ENCODE data around the gene SCFD2. TPM values are rescaled to one million over a fixed set of nuclear protein-coding genes. Genes with fewer than 3 reads are reported as not detected.

Gene SCFD2
- total and polyA plus RNA-seq, 2 donors (not counting 3 experiments of a cell fraction or from before 2014, with no cell fraction given), result 12.3 to 22.8 TPM

- TF ChIP-seq EZH2 (IDR thresholded peaks at IDR 0.05; ENCODE audit: borderline replicate concordance, low read depth, low read length, severe bottlenecking) (no peak), POLR2AphosphoS5 (IDR thresholded peaks at IDR 0.05; ENCODE audit: insufficient read depth, low read depth, low read length) (no peak), MYC (IDR thresholded peaks at IDR 0.05; ENCODE audit: low read depth, low read length) (no peak), MAX (IDR thresholded peaks at IDR 0.05; ENCODE audit: insufficient read depth, insufficient read length) (no peak), POLR2A (IDR thresholded peaks at IDR 0.05; ENCODE audit: low read depth, low read length) (no peak), JUN (IDR thresholded peaks at IDR 0.05; ENCODE audit: borderline replicate concordance, insufficient read depth, insufficient read length, low read depth) (no peak), FOS (IDR thresholded peaks at IDR 0.05; ENCODE audit: borderline replicate concordance, insufficient read depth, low read length) (no peak), GATA2 (IDR thresholded peaks at IDR 0.05; ENCODE audit: insufficient read depth, insufficient read length, low read depth, low read length) (no peak)
- TF ChIP-seq, protein P1, sequence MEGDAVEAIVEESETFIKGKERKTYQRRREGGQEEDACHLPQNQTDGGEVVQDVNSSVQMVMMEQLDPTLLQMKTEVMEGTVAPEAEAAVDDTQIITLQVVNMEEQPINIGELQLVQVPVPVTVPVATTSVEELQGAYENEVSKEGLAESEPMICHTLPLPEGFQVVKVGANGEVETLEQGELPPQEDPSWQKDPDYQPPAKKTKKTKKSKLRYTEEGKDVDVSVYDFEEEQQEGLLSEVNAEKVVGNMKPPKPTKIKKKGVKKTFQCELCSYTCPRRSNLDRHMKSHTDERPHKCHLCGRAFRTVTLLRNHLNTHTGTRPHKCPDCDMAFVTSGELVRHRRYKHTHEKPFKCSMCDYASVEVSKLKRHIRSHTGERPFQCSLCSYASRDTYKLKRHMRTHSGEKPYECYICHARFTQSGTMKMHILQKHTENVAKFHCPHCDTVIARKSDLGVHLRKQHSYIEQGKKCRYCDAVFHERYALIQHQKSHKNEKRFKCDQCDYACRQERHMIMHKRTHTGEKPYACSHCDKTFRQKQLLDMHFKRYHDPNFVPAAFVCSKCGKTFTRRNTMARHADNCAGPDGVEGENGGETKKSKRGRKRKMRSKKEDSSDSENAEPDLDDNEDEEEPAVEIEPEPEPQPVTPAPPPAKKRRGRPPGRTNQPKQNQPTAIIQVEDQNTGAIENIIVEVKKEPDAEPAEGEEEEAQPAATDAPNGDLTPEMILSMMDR (IDR thresholded peaks at IDR 0.05; ENCODE audit: extremely low read depth in 1 of 2, insufficient read depth in 1 of 2, low read depth in 1 of 2, low read length in 2 of 2), result no peak
- no peak overlapping the region for H3K4me2 ChIP-seq (ENCODE audit: insufficient read depth, low read length)
- no peak overlapping the region for H2AFZ ChIP-seq (ENCODE audit: low read depth, low read length)
- H4K20me1 ChIP-seq (replicated peaks; ENCODE audit: control insufficient read depth, extremely low read depth, insufficient read depth, low read length), result no peaks in the 10 kb centered on the region
- intact Hi-C loops (cut with micrococcal nuclease), result no loop called here
- no TSS peak for BruUV-seq (replicated peaks)
- no peaks in the 10 kb centered on the region for H3K9me3 ChIP-seq (replicated peaks; ENCODE audit: control insufficient read depth, insufficient read depth, low read length)
- no peak overlapping the region for H3K4me3 ChIP-seq (replicated peaks in 1 of 3; ENCODE audit: insufficient read depth in 1 of 3, low read depth in 1 of 3, low read length in 3 of 3)
- H3K9ac ChIP-seq (replicated peaks; ENCODE audit: extremely low read depth, insufficient read depth, low read length), result no peak overlapping the region
- no peaks in the 10 kb centered on the region for H3K27me3 ChIP-seq (ENCODE audit: control insufficient read depth in 2 of 2, insufficient read depth in 2 of 2, low read length in 2 of 2)
- no peak for FAIRE-seq
- no peak for DNase-seq (ENCODE audit: low read depth, low spot score)
- POLR2A ChIA-PET, result no interaction called here
- H3K4me1 ChIP-seq (ENCODE audit: control insufficient read depth, extremely low read depth, insufficient read depth, low read length), result no peaks in the 10 kb centered on the region
- no peaks in the 10 kb centered on the region for H3K79me2 ChIP-seq (ENCODE audit: control insufficient read depth, insufficient read depth, low read length)
- dilution Hi-C loops (cut with MboI; ENCODE audit: extremely low pct_ligation_motif_present, low sequenced_read_pairs), result no loop called here
- no peak overlapping the region for H3K27ac ChIP-seq (ENCODE audit: insufficient read depth, low read depth, low read length)
- H3K36me3 ChIP-seq (ENCODE audit: control insufficient read depth in 2 of 2, extremely low read depth in 1 of 2, insufficient read depth in 2 of 2, low read length in 2 of 2), result no peaks in the 10 kb centered on the region
- no peaks in the 10 kb centered on the region for H3K9me1 ChIP-seq (replicated peaks; ENCODE audit: control insufficient read depth, extremely low read depth, insufficient read depth, low read length)
- CTCF ChIA-PET, result no interaction called here
Measured at GRCh38 chr4:53122280-53123116, 243.4 kb downstream of the SCFD2 start.
